Brain microvascular endothelial cell (primary cell): ENCODE measurements around the gene ZCCHC24.

Experiments used
- DNase-seq: peaks from one replicate; pipeline ENCODE4 v3.0.0-alpha.2; 2020
- H3K27ac ChIP-seq: fragments of 250-450 bp; sonication (Bioruptor Pico); 2 replicates; pipeline ENCODE4 v1.5.1; 2020; ENCODE audit warnings: mild to moderate bottlenecking, moderate library complexity
- H3K27me3 ChIP-seq: fragments of 250-450 bp; sonication (Bioruptor Pico); replicated peaks from 2 replicates; pipeline ENCODE4 v1.5.1; 2020; ENCODE audit warnings: mild to moderate bottlenecking
- H3K36me3 ChIP-seq: fragments of 250-450 bp; sonication (Bioruptor Pico); replicated peaks from 2 replicates; pipeline ENCODE4 v1.5.1; 2020; ENCODE audit warnings: mild to moderate bottlenecking
- H3K4me3 ChIP-seq: 2 replicates; pipeline ENCODE4 v1.5.1; 2011; ENCODE audit warnings: low read depth, mild to moderate bottlenecking, control low read depth, low read length, moderate library complexity
- CTCF ChIP-seq: IDR thresholded peaks from 2 replicates; pipeline ENCODE4 v1.5.1; 2011; ENCODE audit warnings: low read depth, mild to moderate bottlenecking, moderate library complexity, low read length, control low read depth, inconsistent platforms; ENCODE audit errors: missing control alignments
- in situ Hi-C: cut with HindIII; loops from 2 replicates; pipeline ENCODE4 v1.10.0; 2017; ENCODE audit warnings: low sequenced_read_pairs, low pct_ligation_motif_present

ZCCHC24 gene

GRCh38 chr10:79417731-79418130, 27.7 kb downstream of the ZCCHC24 start:
- Histone ChIP-seq H3K36me3 (peaks cover 5% of the 10 kb centered on the region), H3K27ac (no peak overlapping the region), H3K27me3 (no peaks in the 10 kb centered on the region), H3K4me3 (no peak overlapping the region)
- TF ChIP-seq CTCF = no peak
- no peak for DNase-seq
- in situ Hi-C loops = no loop called here

GRCh38 chr10:79417266-79417665, 28.2 kb downstream of the ZCCHC24 start:
- DNase-seq = no peak
- in situ Hi-C loops = no loop called here
- H3K27me3 ChIP-seq = no peaks in the 10 kb centered on the region
- TF ChIP-seq CTCF = no peak
- no peak overlapping the region for H3K4me3 ChIP-seq
- H3K27ac ChIP-seq = no peak overlapping the region
- peaks cover 5% of the 10 kb centered on the region for H3K36me3 ChIP-seq

GRCh38 chr10:79416578-79417255, 28.7 kb downstream of the ZCCHC24 start:
- Histone ChIP-seq H3K27ac (no peak overlapping the region), H3K4me3 (no peak overlapping the region), H3K36me3 (peaks cover 5% of the 10 kb centered on the region), H3K27me3 (no peaks in the 10 kb centered on the region)
- no peak for DNase-seq
- in situ Hi-C loops = no loop called here
- no peak for TF ChIP-seq CTCF

- Histone ChIP-seq H3K27me3 (no peaks in the 10 kb centered on the region), H3K27ac (no peak overlapping the region), H3K36me3 (peaks cover 5% of the 10 kb centered on the region), H3K4me3 (no peak overlapping the region)
- in situ Hi-C loops = no loop called here
- TF ChIP-seq CTCF = no peak
- no peak for DNase-seq
Measured at GRCh38 chr10:79415736-79416577, 29.5 kb downstream of the ZCCHC24 start.

- Histone ChIP-seq H3K27ac (no peak overlapping the region), H3K27me3 (no peaks in the 10 kb centered on the region), H3K36me3 (peaks cover 5% of the 10 kb centered on the region), H3K4me3 (no peak overlapping the region)
- DNase-seq = no peak
- in situ Hi-C loops = no loop called here
- TF ChIP-seq CTCF = no peak
Measured at GRCh38 chr10:79414714-79415113, 30.7 kb downstream of the ZCCHC24 start.
